PC-9 (cell line): ENCODE results near the gene NEK9. TPM values are rescaled to one million over a fixed set of nuclear protein-coding genes. Genes with fewer than 3 reads are reported as not detected.

Experiments used
- BruUV-seq: library from RNA; stranded (reverse); fragments of 400-500 nt; replicated peaks from 2 replicates; lab custom pipeline; 2021; lab: Mats Ljungman, UMichigan
- CTCF ChIA-PET: fragments of 300-600 bp; sonication (Branson Sonifier 250); formaldehyde crosslinking; loops from one replicate; lab custom pipeline; 2022; ENCODE audit warnings: antibody characterized with exemption; lab: Charles Lee
- POLR2A ChIA-PET: fragments of 300-600 bp; sonication (Branson Sonifier 250); formaldehyde crosslinking; loops from one replicate; lab custom pipeline; 2022; ENCODE audit warnings: antibody characterized with exemption; ENCODE audit not compliant: unreplicated experiment; lab: Charles Lee
- DNase-seq, 2 experiments: peaks; one replicate each; pipeline versions ENCODE4 v3.0.0 to v3.0.0-alpha.2; 2015 to 2022; ENCODE audit warnings: mixed read lengths in 1 of 2
- H2AFZ ChIP-seq: fragments of 200-600 bp; sonication (generic); 2 replicates; pipeline ENCODE4 v1.8.1; 2017; ENCODE audit warnings: antibody characterized with exemption
- H3F3A ChIP-seq: fragments of 200-600 bp; sonication (generic); 2 replicates; pipeline ENCODE4 v1.8.1; 2017; ENCODE audit warnings: antibody characterized with exemption, mild to moderate bottlenecking, low read depth; ENCODE audit not compliant: insufficient read depth
- H3K27ac ChIP-seq: fragments of 200-600 bp; sonication (generic); 2 replicates; pipeline ENCODE4 v1.6.1; 2016; ENCODE audit warnings: mixed run types
- H3K27me3 ChIP-seq: fragments of 200-600 bp; sonication (generic); 2 replicates; pipeline ENCODE4 v1.6.1; 2016; ENCODE audit warnings: low read depth, mixed run types; ENCODE audit not compliant: insufficient read depth
- H3K36me3 ChIP-seq: fragments of 200-600 bp; sonication (generic); 2 replicates; pipeline ENCODE4 v1.6.1; 2016; ENCODE audit warnings: low read depth, mixed run types
- H3K4me1 ChIP-seq: fragments of 200-600 bp; sonication (generic); replicated peaks from 2 replicates; pipeline ENCODE4 v1.6.1; 2016; ENCODE audit warnings: mixed run types; ENCODE audit not compliant: insufficient read depth
- H3K4me2 ChIP-seq: fragments of 200-600 bp; sonication (generic); 2 replicates; pipeline ENCODE4 v1.6.1; 2017; ENCODE audit warnings: mixed run types
- H3K4me3 ChIP-seq: fragments of 200-600 bp; sonication (generic); 2 replicates; pipeline ENCODE4 v1.6.1; 2016; ENCODE audit warnings: mixed run types
- H3K79me2 ChIP-seq: fragments of 200-600 bp; sonication (generic); 2 replicates; pipeline ENCODE4 v1.6.1; 2017; ENCODE audit warnings: low read depth, mixed run types
- H3K9me2 ChIP-seq: fragments of 200-600 bp; sonication (generic); 2 replicates; pipeline ENCODE4 v1.8.1; 2017; ENCODE audit warnings: mild to moderate bottlenecking; ENCODE audit not compliant: insufficient read depth
- H3K9me3 ChIP-seq: fragments of 200-600 bp; sonication (generic); 2 replicates; pipeline ENCODE4 v1.8.1; 2016; ENCODE audit warnings: low read depth; ENCODE audit not compliant: insufficient read depth
- H4K20me1 ChIP-seq: fragments of 200-600 bp; sonication (generic); 2 replicates; pipeline ENCODE4 v1.8.1; 2017; ENCODE audit not compliant: insufficient read depth
- CTCF ChIP-seq: fragments of 200-600 bp; sonication (generic); conservative IDR thresholded peaks from 2 replicates; pipeline ENCODE4 v1.6.1; 2017; ENCODE audit warnings: mixed run types, antibody characterized with exemption, mild to moderate bottlenecking, moderate library complexity
- EZH2 ChIP-seq: fragments of 200-600 bp; sonication (generic); IDR thresholded peaks from 2 replicates; pipeline ENCODE4 v1.8.0; 2017; ENCODE audit warnings: antibody characterized with exemption, low read depth
- intact Hi-C: fragments of 100-400 bp; cut with micrococcal nuclease; formaldehyde crosslinking; loops from one replicate; pipeline ENCODE4 v1.10.0; 2022; ENCODE audit not compliant: unreplicated experiment
- total RNA-seq: library from RNA; stranded (reverse); gene quantifications from 2 replicates; pipeline ENCODE4 v1.2.3, GENCODE V29; 2021

NEK9 gene
- total RNA-seq, 1 experiment from 2014 or later = 170 TPM

- CTCF ChIA-PET = interaction anchor here (0.5 to 0.8 kb wide), 3 partner anchors 10 to 516 kb away, joined by 3 to 9 read pairs (median 4); no protein-coding TSS in a partner anchor
- intact Hi-C loops = no loop called here
- no peaks in the 10 kb centered on the region for H3K4me1 ChIP-seq
- peaks cover 88% of the 10 kb centered on the region for H3K79me2 ChIP-seq
- no peaks in the 10 kb centered on the region for H3K9me3 ChIP-seq
- no peaks in the 10 kb centered on the region for H3K27me3 ChIP-seq
- no TSS peak for BruUV-seq
- H3F3A ChIP-seq = peaks cover 52% of the 10 kb centered on the region
- H3K4me2 ChIP-seq = no peak overlapping the region
- H3K36me3 ChIP-seq = peaks cover 22% of the 10 kb centered on the region
- H3K4me3 ChIP-seq = no peak overlapping the region
- DNase-seq = no peak
- H3K9me2 ChIP-seq = no peaks in the 10 kb centered on the region
- POLR2A ChIA-PET = interaction anchor here (0.6 to 0.7 kb wide), 3 partner anchors 113 to 1259 kb away, joined by 5 to 20 read pairs (median 13); no protein-coding TSS in a partner anchor
- H4K20me1 ChIP-seq = peaks cover 60% of the 10 kb centered on the region
- no peak overlapping the region for H2AFZ ChIP-seq
- no peak overlapping the region for H3K27ac ChIP-seq
- TF ChIP-seq CTCF (no peak), EZH2 (no peak)
Observed at GRCh38 chr14:75143761-75144527, 17.1 kb upstream of the NEK9 start.

DNA sequence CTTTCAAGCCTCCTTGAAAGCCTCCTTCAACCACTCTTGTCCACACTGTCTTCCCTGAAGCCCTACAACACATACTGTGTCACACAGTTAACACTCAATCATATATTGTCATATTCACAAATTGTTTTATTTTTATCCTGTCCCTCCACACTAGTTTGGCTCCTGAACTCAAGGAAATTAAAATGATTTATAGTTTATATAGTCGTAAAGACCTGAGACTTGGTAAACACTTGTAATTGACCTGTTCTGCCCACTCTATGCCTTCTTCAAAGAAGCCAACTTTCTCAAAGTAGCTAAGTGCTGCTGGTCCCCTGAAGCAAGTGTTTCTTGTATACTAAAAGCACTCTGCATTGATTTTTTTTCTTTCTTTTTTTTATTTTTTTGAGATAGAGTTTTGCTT, 15.6 kb upstream of the NEK9 start:
- H3K9me3 ChIP-seq = no peaks in the 10 kb centered on the region
- no peak for DNase-seq
- H2AFZ ChIP-seq = no peak overlapping the region
- no TSS peak for BruUV-seq
- peak overlapping the region; percentile 7 for H3K27ac ChIP-seq
- H3K4me1 ChIP-seq = no peaks in the 10 kb centered on the region
- H3K4me3 ChIP-seq = no peak overlapping the region
- H3F3A ChIP-seq = peaks cover 58% of the 10 kb centered on the region
- no peak for TF ChIP-seq CTCF
- no peak for TF ChIP-seq EZH2
- peaks cover 59% of the 10 kb centered on the region for H4K20me1 ChIP-seq
- no peaks in the 10 kb centered on the region for H3K9me2 ChIP-seq
- intact Hi-C loops = no loop called here
- POLR2A ChIA-PET = no interaction called here
- H3K36me3 ChIP-seq = peaks cover 16% of the 10 kb centered on the region
- CTCF ChIA-PET = interaction anchor here (0.6 kb wide), 1 partner anchor 202 kb away, joined by 4 read pairs; no protein-coding TSS in a partner anchor
- no peak overlapping the region for H3K4me2 ChIP-seq
- peaks cover 92% of the 10 kb centered on the region for H3K79me2 ChIP-seq
- H3K27me3 ChIP-seq = no peaks in the 10 kb centered on the region

- no TSS peak for BruUV-seq
- Histone ChIP-seq H3K27ac (peak overlapping the region; percentile 7; the same call in 1 of the 2 replicates), H3K79me2 (peaks cover 90% of the 10 kb centered on the region), H4K20me1 (peaks cover 59% of the 10 kb centered on the region), H3K36me3 (peaks cover 11% of the 10 kb centered on the region), H3K4me2 (no peak overlapping the region), H3F3A (peaks cover 59% of the 10 kb centered on the region), H3K27me3 (no peaks in the 10 kb centered on the region), H3K9me2 (no peaks in the 10 kb centered on the region), H3K4me1 (no peaks in the 10 kb centered on the region), H2AFZ (no peak overlapping the region), H3K9me3 (no peaks in the 10 kb centered on the region), H3K4me3 (no peak overlapping the region)
- TF ChIP-seq CTCF (peak; percentile 61), EZH2 (no peak)
- peak in 1 of 2 experiments; percentile 28 for DNase-seq
- POLR2A ChIA-PET = interaction anchor here (0.5 to 0.7 kb wide), 4 partner anchors 92 to 289 kb away, joined by 3 to 4 read pairs (median 3); no protein-coding TSS in a partner anchor
- CTCF ChIA-PET = interaction anchor here (0.7 to 1.6 kb wide), 3 partner anchors 134 to 157 kb away, joined by 3 to 6 read pairs (median 3); no protein-coding TSS in a partner anchor
- intact Hi-C loops = no loop called here
Observed at GRCh38 chr14:75141967-75142366, 15.1 kb upstream of the NEK9 start.
